ENCODE measurements around the gene POU6F1. TPM values are rescaled to one million over a fixed set of nuclear protein-coding genes. Genes with fewer than 3 reads are reported as not detected.

The POU6F1 gene
- total and polyA plus RNA-seq, 9 of the 15 experiments (the other 6 are each of a cell fraction or from before 2014, with no cell fraction given), result 0.14 to 3.3 (median 1.1) TPM

GRCh38 chr12:51229116-51229809 lies 11.4 kb upstream of the POU6F1 start (continued):
- no peak for TF ChIP-seq CUX1 (CRISPR knock-in tag; IDR thresholded peaks at IDR 0.05)
- TF ChIP-seq PURB (CRISPR knock-in tag; IDR thresholded peaks at IDR 0.05; ENCODE audit: low read depth), result no peak
- TF ChIP-seq GTF2B (IDR thresholded peaks at IDR 0.05; ENCODE audit: extremely low read depth, insufficient read length), result no peak
- no peak for TF ChIP-seq YBX1 (IDR thresholded peaks at IDR 0.05)

All from K562 (cell line).